ENCODE results near the gene RUVBL1. TPM values are rescaled to one million over a fixed set of nuclear protein-coding genes. Genes with fewer than 3 reads are reported as not detected.

Gene RUVBL1
- total RNA-seq, 4 donors from 2014 or later: 14.4 to 21.2 (median 19.8) TPM

GRCh38 chr3:128143496-128143895 is 19.9 kb upstream of the RUVBL1 start:
- TF ChIP-seq POLR2A (IDR thresholded peaks at IDR 0.05): no peak
- TF ChIP-seq CTCF (IDR thresholded peaks at IDR 0.05): no peak
- WGBS, 2 donors: 86 to 88% methylated on average over 4 of the region's 4 CpGs
- intact Hi-C loops (cut with DNase I; ENCODE audit: low total_unique reads): no loop called here
- no peak overlapping the region for H3K4me3 ChIP-seq (ENCODE audit: low read depth, poor library complexity, severe bottlenecking)
- DNase-seq (ENCODE audit: low spot score in 2 of 2): peak in 1 of 2 donors; percentile 48

- no peak overlapping the region for H3K4me3 ChIP-seq (ENCODE audit: low read depth, poor library complexity, severe bottlenecking)
- intact Hi-C loops (cut with DNase I; ENCODE audit: low total_unique reads): no loop called here
- DNase-seq (ENCODE audit: low spot score in 2 of 2): no peak
- TF ChIP-seq POLR2A (IDR thresholded peaks at IDR 0.05): no peak
- no peak for TF ChIP-seq CTCF (IDR thresholded peaks at IDR 0.05)
- 74 to 76% methylated on average over 3 of the region's 3 CpGs for WGBS, 2 donors
Measured at GRCh38 chr3:128133273-128133883, 9.8 kb upstream of the RUVBL1 start.

GRCh38 chr3:128131897-128132646 is 8.5 kb upstream of the RUVBL1 start:
- 86 to 88% methylated on average over 6 to 7 of the region's 7 CpGs for WGBS, 2 donors
- H3K4me3 ChIP-seq (ENCODE audit: low read depth, poor library complexity, severe bottlenecking): no peak overlapping the region
- TF ChIP-seq CTCF (IDR thresholded peaks at IDR 0.05) (no peak), POLR2A (IDR thresholded peaks at IDR 0.05) (no peak)
- intact Hi-C loops (cut with DNase I; ENCODE audit: low total_unique reads): no loop called here
- no peak for DNase-seq (ENCODE audit: low spot score in 2 of 2)

- WGBS, 2 donors: 44 to 63% methylated on average over 1 of the region's 1 CpG
- intact Hi-C loops (cut with DNase I; ENCODE audit: low total_unique reads): no loop called here
- no peak for DNase-seq (ENCODE audit: low spot score in 2 of 2)
- TF ChIP-seq POLR2A (IDR thresholded peaks at IDR 0.05): no peak
- no peak for TF ChIP-seq CTCF (IDR thresholded peaks at IDR 0.05)
- H3K4me3 ChIP-seq (ENCODE audit: low read depth, poor library complexity, severe bottlenecking): no peak overlapping the region
Measured at GRCh38 chr3:128128251-128128650, 4.6 kb upstream of the RUVBL1 start.

- 57 to 62% methylated on average over 2 of the region's 2 CpGs for WGBS, 2 donors
- no peak overlapping the region for H3K4me3 ChIP-seq (ENCODE audit: low read depth, poor library complexity, severe bottlenecking)
- TF ChIP-seq POLR2A (IDR thresholded peaks at IDR 0.05) (no peak), CTCF (IDR thresholded peaks at IDR 0.05) (no peak)
- intact Hi-C loops (cut with DNase I; ENCODE audit: low total_unique reads): no loop called here
- DNase-seq (ENCODE audit: low spot score in 2 of 2): no peak
Measured at GRCh38 chr3:128127236-128127635, 3.6 kb upstream of the RUVBL1 start.

Data from lower leg skin (tissue), 4 donors.